ENCODE results near the gene MBD6. TPM values are rescaled to one million over a fixed set of nuclear protein-coding genes. Genes with fewer than 3 reads are reported as not detected.

The MBD6 gene
- total RNA-seq, 1 donor from 2014 or later, result 93.1 TPM

- ATAC-seq (no peak), DNase-seq (no peak)
- Histone ChIP-seq H3K27ac (peak overlapping the region; percentile 78), H3K36me3 (peaks cover 3% of the 10 kb centered on the region), H3K4me1 (peaks cover 37% of the 10 kb centered on the region), H3K4me3 (peak overlapping the region; percentile 57), H3K27me3 (ENCODE audit: low read depth) (peaks cover 33% of the 10 kb centered on the region), H3K9me3 (no peaks in the 10 kb centered on the region)
- no peak for TF ChIP-seq CTCF (IDR thresholded peaks at IDR 0.05)
- intact Hi-C loops (cut with DNase I), result no loop called here
These were observed 43.6 kb upstream of the MBD6 start for GRCh38 chr12:57479043-57479375.

- peak; percentile 12 to 25 for ATAC-seq
- Histone ChIP-seq H3K9me3 (no peaks in the 10 kb centered on the region), H3K27me3 (ENCODE audit: low read depth) (peaks cover 28% of the 10 kb centered on the region), H3K4me3 (peak within 1 kb of the TSS; percentile 57), H3K4me1 (peaks cover 37% of the 10 kb centered on the region), H3K36me3 (peaks cover 2% of the 10 kb centered on the region), H3K27ac (peak within 1 kb of the TSS; percentile 78)
- intact Hi-C loops (cut with DNase I), result no loop called here
- TF ChIP-seq CTCF (IDR thresholded peaks at IDR 0.05), result no peak
- DNase-seq, result peak; percentile 49
These were observed 43.1 kb upstream of the MBD6 start, which contains the start of gene ARHGAP9 for GRCh38 chr12:57479376-57480115. Gene ARHGAP9 (minus strand): TSS chr12:57479866. CDS start chr12:57479406, 460 bp downstream.

- no peaks in the 10 kb centered on the region for H3K36me3 ChIP-seq
- ATAC-seq (no peak), DNase-seq (no peak)
- no peak overlapping the region for H3K27ac ChIP-seq
- intact Hi-C loops (cut with DNase I), result no loop called here
- peaks cover 7% of the 10 kb centered on the region for H3K27me3 ChIP-seq (ENCODE audit: low read depth)
- no peaks in the 10 kb centered on the region for H3K9me3 ChIP-seq
- H3K4me3 ChIP-seq, result no peak overlapping the region
- TF ChIP-seq CTCF (IDR thresholded peaks at IDR 0.05), result no peak
- peaks cover 18% of the 10 kb centered on the region for H3K4me1 ChIP-seq
These were observed 41.0 kb upstream of the MBD6 start for GRCh38 chr12:57481671-57482070.

- intact Hi-C loops (cut with DNase I), result no loop called here
- no peak for DNase-seq
- no peak for TF ChIP-seq CTCF (IDR thresholded peaks at IDR 0.05)
These were observed 39.2 kb upstream of the MBD6 start for GRCh38 chr12:57483466-57483865.

GRCh38 chr12:57485695-57486094 is 36.9 kb upstream of the MBD6 start:
- no peak for TF ChIP-seq CTCF (IDR thresholded peaks at IDR 0.05)
- no peaks in the 10 kb centered on the region for H3K9me3 ChIP-seq
- ATAC-seq, result no peak
- no peak for DNase-seq
- no peak overlapping the region for H3K4me3 ChIP-seq
- peaks cover 17% of the 10 kb centered on the region for H3K36me3 ChIP-seq
- H3K27ac ChIP-seq, result no peak overlapping the region
- intact Hi-C loops (cut with DNase I), result no loop called here
- no peaks in the 10 kb centered on the region for H3K27me3 ChIP-seq (ENCODE audit: low read depth)
- H3K4me1 ChIP-seq, result peaks cover 16% of the 10 kb centered on the region

More at GRCh38 chr12:57483466-57483865, 39.2 kb upstream of the MBD6 start:
- H3K27me3 ChIP-seq (ENCODE audit: low read depth), result no peaks in the 10 kb centered on the region
- H3K4me1 ChIP-seq, result peaks cover 20% of the 10 kb centered on the region
- H3K9me3 ChIP-seq, result no peaks in the 10 kb centered on the region
- ATAC-seq, result no peak
- H3K36me3 ChIP-seq, result no peaks in the 10 kb centered on the region
- H3K27ac ChIP-seq, result no peak overlapping the region
- no peak overlapping the region for H3K4me3 ChIP-seq

All from lower lobe of right lung (tissue), 2 donors.